Sciatic nerve (tissue), 2 donors: ENCODE data around the gene SPTB. TPM values are rescaled to one million over a fixed set of nuclear protein-coding genes. Genes with fewer than 3 reads are reported as not detected.
"Not testable (repeated sequence)": the region's sequence is repeated elsewhere in the genome, so short reads cannot be mapped to it uniquely, and the experiment has no call there.

ENCODE experiments used
- ATAC-seq: fragments of 200-7000 bp; cut with Tn5 transposase; one replicate; pipeline ENCODE4 v1.9.1; 2020; ENCODE audit warnings: mild to moderate bottlenecking, moderate library complexity
- DNase-seq: peaks from one replicate; pipeline ENCODE4 v3.0.0-alpha.2; 2020; ENCODE audit warnings: low spot score
- intact Hi-C: fragments of 100-400 bp; cut with DNase I; formaldehyde crosslinking; loops from one replicate; pipeline ENCODE4 v1.14.2; 2022
- total RNA-seq: library from RNA; stranded (reverse); fragmentation: NEBNext Ultra II Directional; extraction: Animal tissue kit (Norgen Biotek cat#: 25700); gene quantifications from one replicate; pipeline ENCODE4 v1.2.1, GENCODE V29; 2021
- donor health status: DM: no; HTN: no; CAD: no.
- donor health status: DM: no; HTN: no; CAD: no.

Gene SPTB
- 14.8 TPM for total RNA-seq

DNA sequence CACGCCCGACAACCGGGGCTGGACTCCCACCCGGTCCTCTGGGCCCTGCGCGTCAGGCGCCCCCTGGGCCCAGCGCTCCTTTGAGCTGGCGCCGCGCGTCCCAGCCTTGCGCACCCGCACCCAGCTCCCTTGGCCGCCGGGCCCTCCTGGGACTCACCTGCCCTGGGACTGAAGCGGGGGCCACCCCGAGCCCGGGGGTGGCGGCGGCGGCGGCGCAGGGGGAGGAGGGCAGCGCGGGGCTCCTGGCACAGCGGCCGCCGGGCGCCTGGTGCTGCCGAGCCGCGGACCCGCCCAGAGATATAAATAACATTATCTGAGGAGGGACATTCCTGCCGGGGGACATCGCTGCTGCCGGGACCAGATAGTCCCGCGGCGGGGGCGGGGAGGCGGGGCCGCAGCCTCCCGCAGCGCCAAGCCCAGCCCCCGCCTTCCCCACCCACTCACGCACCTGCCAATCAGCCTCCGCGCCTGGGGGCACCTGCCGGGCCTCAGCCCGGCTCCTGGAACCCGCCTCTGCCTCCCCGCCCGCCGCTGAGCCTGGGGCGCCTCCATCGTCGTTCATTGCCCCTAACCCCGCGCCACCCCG, at the start of gene SPTB:
Gene SPTB (minus strand): TSS at position 273 of the 586 bp plus-strand sequence. CDS start 56,813 bp downstream, outside the sequence.
- DNase-seq (no peak), ATAC-seq (no peak)
- intact Hi-C loops = no loop called here

DNA sequence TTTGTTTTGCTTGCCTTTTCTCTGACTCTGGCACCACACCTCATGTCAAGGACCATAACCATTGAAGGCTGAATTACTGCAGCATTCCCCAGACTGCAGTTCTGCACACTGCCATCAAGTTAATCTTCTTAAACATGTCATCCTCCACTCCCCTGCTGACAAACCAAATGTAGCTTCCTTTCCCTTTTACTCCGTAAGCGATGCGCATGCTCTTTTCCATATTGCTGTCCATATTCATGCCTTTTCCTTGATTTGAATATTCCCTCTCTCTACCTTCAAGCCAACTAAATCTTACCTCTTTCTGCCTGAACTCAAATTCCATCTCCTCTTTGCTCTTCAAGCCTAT, 49.3 kb upstream of the SPTB start:
- DNase-seq (no peak), ATAC-seq (no peak)
- intact Hi-C loops = no loop called here

DNA sequence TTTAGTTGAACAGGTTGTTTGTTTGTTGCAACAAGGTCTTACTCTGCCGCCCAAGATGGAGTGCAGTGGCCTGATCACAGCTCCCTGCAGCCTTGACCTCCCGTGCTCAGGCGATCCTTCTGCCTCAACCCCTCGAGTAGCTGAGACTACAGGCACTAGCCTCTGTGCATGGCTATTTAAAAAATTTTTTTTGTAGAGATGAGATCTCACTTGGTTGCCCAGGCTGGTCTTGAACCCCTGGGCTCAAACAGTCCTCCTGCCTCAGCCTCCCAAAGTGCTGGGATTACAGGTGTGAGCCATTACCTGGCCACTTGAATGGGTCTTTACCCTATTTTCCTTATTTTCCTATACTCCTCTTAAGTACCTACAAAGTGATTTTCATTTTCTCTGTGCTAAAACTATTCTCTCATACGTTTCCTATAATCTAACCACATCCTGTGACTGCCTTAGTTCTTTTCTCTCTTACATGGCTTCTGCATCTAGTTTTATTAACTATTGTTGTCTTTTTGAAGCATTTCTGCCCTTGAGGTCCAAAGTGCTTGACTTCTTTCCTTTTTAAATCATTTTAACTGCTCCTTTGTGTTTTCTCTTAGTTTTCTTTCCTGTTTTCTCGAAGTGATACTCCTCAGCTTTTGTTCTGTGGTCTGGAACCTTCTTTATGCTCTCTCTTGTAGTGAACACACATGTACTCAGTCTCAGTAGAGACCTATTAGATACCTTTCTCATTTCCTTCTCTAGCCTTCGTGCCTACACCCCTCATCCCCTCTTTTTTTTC, 48.7 kb upstream of the SPTB start:
- DNase-seq (no peak), ATAC-seq (no peak)
- intact Hi-C loops = no loop called here

DNA sequence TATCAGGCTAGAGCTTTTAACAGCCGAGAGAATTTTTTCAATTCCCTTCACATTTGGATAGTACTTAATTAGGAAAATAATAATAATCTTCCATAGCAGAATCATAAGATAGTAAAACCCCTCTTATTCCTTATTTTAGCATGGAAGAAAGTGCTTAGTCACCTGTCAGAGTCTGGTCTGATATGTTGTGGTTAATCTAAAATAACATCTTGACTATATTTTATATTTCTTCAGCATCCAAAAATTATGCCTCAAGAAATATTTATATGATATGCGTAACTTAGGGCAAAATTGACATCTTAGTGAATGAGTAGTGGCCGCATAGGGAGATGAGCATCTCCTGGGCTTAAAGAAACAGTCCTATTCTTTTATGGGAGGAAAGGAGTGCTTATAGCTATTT, 47.3 kb upstream of the SPTB start:
- intact Hi-C loops = no loop called here
- no peak for DNase-seq
- no peak for ATAC-seq

DNA sequence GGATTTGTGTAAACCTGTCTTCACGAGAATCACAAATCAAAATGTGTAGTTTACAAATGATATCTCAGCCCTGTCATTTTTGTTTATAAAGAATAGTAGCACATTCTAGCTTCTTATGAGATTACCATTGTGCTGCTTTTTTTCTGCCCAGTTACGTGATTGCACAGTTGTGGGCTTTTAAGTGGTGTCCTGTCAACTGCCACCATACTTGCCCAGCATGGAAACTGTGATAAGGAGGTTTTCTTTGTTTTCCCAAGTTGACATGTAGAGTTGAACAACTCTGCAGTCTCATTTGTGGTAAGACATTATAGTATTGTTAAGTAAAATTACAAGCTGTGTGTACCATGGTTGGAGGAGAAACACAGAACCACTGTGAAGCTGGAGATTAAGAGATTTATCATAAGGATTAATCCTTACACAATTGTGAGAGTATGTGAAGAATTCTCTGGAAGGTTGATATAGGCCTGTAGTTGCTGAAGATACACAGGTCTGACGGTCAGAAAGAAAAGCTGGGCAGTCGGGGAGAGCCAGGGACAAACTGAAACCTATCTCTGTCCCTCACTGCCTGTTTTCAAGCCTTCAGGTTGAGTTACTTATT, 46.8 kb upstream of the SPTB start:
- intact Hi-C loops = no loop called here
- no peak for ATAC-seq

DNA sequence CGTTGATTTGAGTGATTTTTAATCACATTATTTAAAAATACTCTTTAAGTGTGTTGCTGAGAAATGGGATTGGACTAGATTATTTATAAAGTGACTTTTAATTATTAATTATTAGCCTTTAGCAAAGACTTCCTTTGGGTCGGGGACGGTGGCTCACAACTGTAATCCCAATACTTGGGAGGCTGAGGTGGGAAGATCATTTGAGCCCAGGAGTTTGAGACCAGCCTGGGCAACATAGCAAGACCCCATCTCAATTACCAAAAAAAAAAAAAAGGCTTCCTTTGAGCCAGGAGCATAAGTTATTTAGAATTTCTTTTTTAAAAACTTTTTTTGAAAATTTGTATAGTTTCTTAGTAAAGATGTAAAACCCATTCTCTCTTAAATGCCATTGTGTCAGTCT, 43.3 kb upstream of the SPTB start:
- DNase-seq (no peak), ATAC-seq (no peak)
- intact Hi-C loops = no loop called here

More for the DNA sequence above, 46.8 kb upstream of the SPTB start:
- DNase-seq = no peak

DNA sequence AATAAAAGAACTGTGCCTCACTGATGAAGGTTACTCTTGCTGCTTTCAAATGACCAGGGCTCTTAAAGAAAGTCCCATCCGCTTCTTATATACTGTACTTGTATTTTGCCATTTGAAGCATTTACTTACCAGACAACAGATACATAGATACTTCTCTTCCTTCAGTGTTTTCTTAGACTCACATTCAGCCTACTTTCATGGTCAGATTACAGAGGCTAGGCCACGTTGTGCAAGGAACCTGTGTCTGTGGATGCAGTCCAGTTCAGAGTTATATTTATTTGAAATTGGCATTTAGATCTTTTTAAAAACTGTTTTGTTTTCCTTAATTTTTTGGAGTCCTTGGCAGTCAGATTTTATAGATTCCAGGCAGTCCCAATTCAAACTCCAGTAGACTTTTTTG, 40.8 kb upstream of the SPTB start:
- intact Hi-C loops = no loop called here
- no peak for DNase-seq
- ATAC-seq = no peak

DNA sequence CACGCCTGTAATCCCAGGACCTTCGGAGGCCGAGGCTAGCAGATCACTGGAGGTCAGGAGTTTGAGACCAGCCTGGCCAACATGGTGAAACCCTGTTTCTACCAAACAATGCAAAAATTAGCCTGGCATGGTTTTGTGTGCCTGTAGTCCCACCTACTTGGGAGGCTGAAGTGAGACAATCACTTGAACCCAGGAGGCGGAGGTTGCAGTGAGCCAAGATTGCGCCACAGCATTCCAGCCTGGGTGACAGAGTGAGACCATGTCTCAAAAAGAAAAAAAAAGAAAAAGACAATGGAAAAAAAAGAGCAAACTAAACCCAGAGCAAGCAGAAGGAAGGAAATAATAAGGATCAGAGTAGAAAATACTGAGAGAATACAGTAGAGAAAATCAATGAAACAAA, 39.9 kb upstream of the SPTB start:
- ATAC-seq (no peak), DNase-seq (no peak)
- intact Hi-C loops = no loop called here

DNA sequence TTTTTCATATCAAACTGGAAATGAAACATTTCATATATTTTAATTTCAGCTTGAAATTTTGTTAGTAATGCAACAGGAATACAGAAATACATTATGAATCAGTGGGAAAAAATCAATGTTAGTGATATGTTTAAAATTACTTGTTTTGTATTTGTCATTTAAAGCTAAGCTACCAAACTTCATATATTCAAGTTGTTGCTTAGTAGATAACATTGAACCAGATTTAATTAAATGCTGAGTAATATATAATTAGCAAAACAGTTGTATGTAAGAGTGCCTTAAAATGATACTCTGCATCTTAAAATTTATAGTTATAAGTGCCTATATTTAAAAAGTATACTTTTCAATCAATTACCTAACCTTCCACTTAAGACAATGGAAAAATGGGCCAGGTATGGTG, 39.5 kb upstream of the SPTB start:
- ATAC-seq = no peak
- DNase-seq = no peak
- intact Hi-C loops = no loop called here

DNA sequence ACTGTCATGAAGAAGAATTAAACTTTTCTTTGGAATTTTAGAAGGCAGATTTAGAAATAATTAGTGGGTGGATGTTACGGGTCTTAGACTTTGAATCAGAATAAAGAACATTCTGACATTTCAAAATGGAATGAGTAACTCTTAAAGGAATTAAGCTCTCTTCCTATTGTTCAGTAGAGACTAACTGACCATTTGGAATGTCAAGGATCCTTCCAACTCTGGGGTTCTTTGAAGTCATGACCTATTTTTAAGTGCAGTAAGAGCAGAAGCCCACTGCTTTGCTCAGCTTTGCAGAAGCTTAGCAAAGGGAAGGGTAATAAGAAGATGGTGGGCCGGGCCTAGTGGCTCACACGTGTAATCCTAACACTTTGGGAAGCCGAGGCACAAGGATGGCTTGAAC, 38.5 kb upstream of the SPTB start:
- ATAC-seq = no peak
- intact Hi-C loops = no loop called here
- no peak for DNase-seq

DNA sequence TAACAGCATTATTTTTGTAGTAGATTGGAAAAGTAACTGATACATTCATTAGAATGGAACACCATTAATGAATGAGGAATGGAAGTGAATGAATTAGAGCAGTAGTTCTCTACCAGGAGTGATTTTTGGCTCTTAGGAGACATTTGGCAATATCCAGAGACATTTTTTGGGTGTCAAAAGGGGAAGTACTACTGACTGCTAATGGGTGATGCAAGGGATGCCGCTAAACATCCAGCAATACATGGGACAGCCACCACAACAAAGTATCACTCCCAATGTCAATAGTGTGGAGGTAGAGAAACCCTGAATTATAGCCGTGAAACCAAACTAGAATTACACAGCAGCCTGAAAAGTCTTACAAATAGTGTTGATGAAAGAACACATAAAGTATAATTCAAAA, 36.1 kb upstream of the SPTB start:
- no peak for ATAC-seq
- intact Hi-C loops = no loop called here
- no peak for DNase-seq

DNA sequence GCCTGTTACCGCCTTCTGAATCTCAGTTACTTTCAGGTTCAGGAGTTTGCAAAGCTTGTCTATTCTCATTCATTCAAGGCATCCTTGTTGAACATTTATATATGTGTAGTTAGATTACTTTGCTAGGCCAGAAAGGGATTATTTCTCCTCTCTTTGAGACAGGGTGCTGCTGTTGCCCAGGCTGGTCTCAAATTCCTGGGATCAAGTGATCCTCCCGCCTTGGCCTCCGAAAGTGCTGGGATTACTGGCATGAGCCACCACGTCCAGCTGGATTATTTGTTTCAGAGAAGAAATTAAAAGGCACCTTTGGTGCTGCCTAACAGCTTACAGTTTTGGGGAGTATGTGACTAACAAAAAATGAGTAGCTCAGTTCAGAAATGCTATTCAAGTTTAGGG, 35.3 kb upstream of the SPTB start:
- DNase-seq = no peak
- no peak for ATAC-seq
- intact Hi-C loops = no loop called here

DNA sequence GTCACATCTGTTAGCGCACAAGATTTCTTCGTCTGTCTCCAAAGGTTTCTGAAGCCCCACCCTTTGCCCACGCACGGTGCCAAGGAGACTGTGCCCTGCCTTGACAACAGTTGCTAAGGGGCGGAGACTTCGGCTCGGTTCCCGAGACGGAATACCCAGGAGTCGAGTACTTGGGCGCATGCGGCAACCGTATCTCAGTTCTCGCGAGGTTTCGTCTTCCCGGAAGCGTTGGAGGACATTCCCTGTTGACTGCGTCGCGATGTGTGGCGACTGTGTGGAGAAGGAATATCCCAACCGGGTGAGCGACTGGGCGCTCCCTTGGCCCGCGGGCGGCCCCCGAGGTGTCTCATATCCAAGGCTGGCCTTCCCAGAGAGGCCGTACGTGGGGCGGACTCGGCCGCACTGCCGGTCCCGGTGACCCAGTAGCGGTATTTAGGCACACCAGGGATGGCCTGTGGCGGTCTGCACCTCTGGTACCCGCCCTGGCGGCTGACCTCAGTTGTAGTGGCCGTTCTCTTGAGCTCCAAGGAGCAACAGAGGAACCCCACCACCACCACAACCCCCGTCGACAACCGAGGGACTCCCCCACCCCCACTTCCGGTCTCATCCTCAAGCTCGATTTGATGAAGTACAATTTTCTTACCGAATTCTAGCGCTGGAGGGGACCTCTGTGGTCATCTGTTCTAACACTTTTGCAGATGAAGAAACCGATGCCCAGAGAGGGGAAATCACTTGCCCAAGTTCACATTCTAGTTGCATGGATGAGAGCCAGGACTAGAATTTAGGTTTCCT, 34.7 kb upstream of the SPTB start, which contains the start of gene CHURC1:
Gene CHURC1 (plus strand): TSS at position 219 of the 792 bp plus-strand sequence. CDS start 41 bp downstream, at position 260.
- peak; percentile 99 for DNase-seq
- intact Hi-C loops = no loop called here
- peak; percentile 99 for ATAC-seq

DNA sequence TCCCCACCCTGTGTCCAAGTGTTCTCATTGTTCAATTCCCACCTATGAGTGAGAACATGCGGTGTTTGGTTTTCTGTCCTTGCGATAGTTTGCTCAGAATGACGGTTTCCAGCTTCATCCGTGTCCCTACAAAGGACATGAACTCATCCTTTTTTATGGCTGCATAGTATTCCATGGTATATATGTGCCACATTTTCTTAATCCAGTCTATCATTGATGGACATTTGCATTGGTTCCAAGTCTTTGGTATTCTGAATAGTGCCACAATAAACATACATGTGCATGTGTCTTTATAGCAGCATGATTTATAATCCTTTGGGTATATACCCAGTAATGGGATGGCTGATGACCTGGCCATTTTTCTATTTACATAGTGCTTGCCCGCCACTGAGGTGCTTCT, 33.8 kb upstream of the SPTB start:
- intact Hi-C loops, ATAC-seq, DNase-seq: not testable (repeated sequence)

DNA sequence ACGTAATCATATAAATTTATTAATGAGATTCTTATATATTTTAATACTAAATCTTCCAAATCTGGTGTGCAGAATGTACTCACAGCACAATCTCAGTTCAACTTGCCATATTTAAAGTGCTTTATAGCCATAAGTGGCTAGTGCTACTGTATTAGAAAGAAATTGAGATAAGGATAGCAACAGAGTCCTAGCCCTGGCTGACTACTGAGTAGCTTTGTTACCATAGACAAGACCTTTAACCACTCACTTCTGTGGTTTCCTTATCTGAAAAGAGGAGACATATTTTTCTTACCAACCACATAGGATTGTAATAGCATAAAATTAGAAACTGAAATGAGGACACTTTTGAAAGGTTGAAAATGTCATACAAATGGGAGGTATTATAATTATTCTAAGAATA, 32.6 kb upstream of the SPTB start:
- ATAC-seq (no peak), DNase-seq (no peak)
- intact Hi-C loops = no loop called here

DNA sequence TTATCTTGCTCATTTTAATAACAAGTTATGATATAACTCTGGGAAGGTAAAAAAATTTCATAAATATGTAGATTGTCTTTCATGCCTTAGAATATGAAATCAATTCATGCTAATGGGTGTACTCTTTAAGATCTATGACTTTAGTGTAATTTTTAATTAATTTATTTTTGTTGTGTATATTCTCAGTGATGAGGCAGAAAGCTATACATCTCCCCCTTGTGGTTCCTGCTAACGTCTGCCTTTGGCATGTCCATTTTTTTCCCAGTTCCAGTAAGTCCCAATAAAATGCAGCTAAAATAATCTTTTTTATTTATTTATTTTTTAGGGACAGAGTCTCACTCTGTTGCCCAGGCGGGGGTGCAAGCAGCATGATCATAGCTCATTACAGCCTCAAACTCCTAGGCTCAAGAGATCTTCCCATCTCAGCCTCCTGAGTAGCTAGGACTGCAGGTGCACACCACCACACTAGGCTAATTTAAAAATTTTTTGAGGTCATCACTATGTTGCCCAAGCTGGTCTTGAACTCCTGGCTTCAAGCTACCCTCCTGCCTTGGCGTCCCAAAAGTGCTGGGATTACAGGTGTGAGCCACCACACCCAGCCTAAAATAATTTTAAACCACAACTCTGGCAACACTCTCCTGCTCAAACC, 31.3 kb upstream of the SPTB start:
- DNase-seq = no peak
- no peak for ATAC-seq
- intact Hi-C loops = no loop called here

DNA sequence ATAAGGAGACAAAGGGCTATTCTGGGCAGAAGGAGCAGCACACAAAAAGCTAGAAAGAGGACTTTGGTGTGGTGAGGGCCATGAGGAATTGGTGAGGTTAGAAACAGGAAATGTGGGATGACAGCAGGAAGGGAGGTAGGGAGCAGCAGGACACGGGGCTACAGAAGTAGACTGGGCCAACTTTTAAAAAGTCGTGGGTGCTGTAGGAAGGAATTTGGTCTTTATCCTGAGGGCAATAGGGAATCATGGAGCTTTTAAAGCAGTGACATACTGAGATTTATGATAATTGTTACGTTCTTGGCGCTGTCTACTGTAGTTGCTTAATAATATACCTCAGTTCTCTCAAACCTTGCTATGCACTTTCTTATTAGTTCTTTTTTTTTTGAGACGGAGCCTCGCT, 26.3 kb upstream of the SPTB start:
- ATAC-seq = no peak
- no peak for DNase-seq
- intact Hi-C loops = no loop called here

DNA sequence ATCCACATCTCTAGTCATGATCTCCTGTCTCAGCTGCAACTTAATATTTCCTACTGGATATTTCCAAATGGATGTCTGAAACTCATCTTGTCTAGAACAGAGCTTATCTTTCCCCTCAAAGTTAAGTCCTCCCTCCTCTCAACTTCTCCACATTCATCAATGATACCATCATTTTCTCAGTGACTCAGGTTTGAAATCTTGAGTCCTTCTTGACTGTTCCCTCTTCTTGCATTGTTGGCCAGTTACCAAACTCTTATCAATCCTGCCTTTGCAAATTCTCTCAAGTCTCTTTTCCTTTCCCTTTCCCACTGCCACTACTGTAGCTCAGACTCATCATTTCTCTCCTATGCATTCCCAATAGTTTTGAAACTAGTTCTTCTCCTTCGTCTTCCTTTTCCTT, 20.3 kb upstream of the SPTB start:
- intact Hi-C loops = no loop called here
- no peak for ATAC-seq
- no peak for DNase-seq

DNA sequence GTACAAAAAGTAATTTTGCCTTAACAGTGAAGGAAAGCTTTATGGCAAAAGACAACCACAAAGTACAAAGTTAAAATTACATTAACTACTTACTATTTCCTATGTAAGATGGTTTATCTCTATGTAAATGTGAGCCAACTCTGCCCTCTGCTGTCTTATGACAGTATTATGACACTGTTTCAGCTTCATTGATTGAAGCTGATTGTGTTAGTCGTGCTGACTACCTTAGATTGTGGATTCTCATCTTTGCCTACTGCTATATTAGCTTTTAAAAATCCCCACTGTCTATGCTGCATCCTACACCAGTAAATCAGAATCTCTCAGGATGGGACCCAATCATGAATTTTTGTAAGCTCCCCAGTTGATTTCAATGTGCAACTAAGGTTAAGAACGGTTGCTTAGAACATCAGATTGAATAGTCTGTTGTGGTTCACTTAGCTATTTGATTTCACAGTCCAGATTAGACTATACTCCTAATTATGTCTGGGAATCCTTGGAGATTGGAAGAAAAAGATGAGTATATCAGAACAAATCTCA, 12.2 kb upstream of the SPTB start:
- ATAC-seq (peak; percentile 67), DNase-seq (no peak)
- intact Hi-C loops = no loop called here
